NB4 (cell line): Measurements from ENCODE around the gene LRRC49.

ENCODE experiments used
- CTCF ChIP-seq: IDR thresholded peaks from one replicate; pipeline ENCODE4 v1.5.1; 2012; ENCODE audit warnings: low read depth, low read length
- POLR2A ChIP-seq: IDR thresholded peaks from 2 replicates; pipeline ENCODE4 v1.6.1; 2011; ENCODE audit warnings: mild to moderate bottlenecking; ENCODE audit not compliant: insufficient read length; ENCODE audit errors: extremely low read depth

GRCh38 chr15:70876683-70877082 lies 15.9 kb upstream of the LRRC49 start:
- TF ChIP-seq CTCF (no peak), POLR2A (no peak)
